GM12878 (cell line): Measurements from ENCODE around the gene S1PR4. TPM values are rescaled to one million over a fixed set of nuclear protein-coding genes. Genes with fewer than 3 reads are reported as not detected.

Experiments
- CREB1 ChIP-seq: IDR thresholded peaks from 2 replicates; pipeline ENCODE4 v1.6.1; 2012; ENCODE audit warnings: low read depth, mild to moderate bottlenecking, inconsistent platforms
- E4F1 ChIP-seq: fragments of 450-650 bp; IDR thresholded peaks from 2 replicates; pipeline ENCODE4 v1.6.1; 2018; ENCODE audit warnings: borderline replicate concordance, mild to moderate bottlenecking; ENCODE audit not compliant: partially characterized antibody
- ESRRA ChIP-seq: IDR thresholded peaks from 2 replicates; pipeline ENCODE4 v1.6.1; 2012; ENCODE audit warnings: mild to moderate bottlenecking, low read length, improper control_type of control experiment
- ETV6 ChIP-seq, 2 experiments: fragments of 450-650 bp in 1 of 2; IDR thresholded peaks in 1 of 2; conservative IDR thresholded peaks in 1 of 2; 2 replicates each; pipeline ENCODE4 v1.6.1; 2014; ENCODE audit warnings: antibody characterized with exemption in 1 of 2, borderline replicate concordance in 1 of 2, low read depth in 1 of 2, mild to moderate bottlenecking in 1 of 2, moderate library complexity in 1 of 2
- HDGF ChIP-seq: fragments of 450-650 bp; IDR thresholded peaks from 2 replicates; pipeline ENCODE4 v1.6.1; 2016; ENCODE audit warnings: antibody characterized with exemption
- IKZF2 ChIP-seq, 2 experiments: fragments of 450-650 bp; IDR thresholded peaks; 2 replicates each; pipeline ENCODE4 v1.6.1; 2017; ENCODE audit warnings: mild to moderate bottlenecking in 2 of 2, moderate library complexity in 2 of 2
- JUNB ChIP-seq: IDR thresholded peaks from 2 replicates; pipeline ENCODE4 v1.6.1; 2016; ENCODE audit warnings: antibody characterized with exemption, mild to moderate bottlenecking
- LARP7 ChIP-seq: fragments of 450-650 bp; IDR thresholded peaks from 2 replicates; pipeline ENCODE4 v1.6.1; 2017; ENCODE audit warnings: mild to moderate bottlenecking
- NBN ChIP-seq: fragments of 450-650 bp; IDR thresholded peaks from 2 replicates; pipeline ENCODE4 v1.6.1; 2016
- NFIC ChIP-seq: IDR thresholded peaks from 2 replicates; pipeline ENCODE4 v1.6.1; 2012; ENCODE audit warnings: low read depth, mild to moderate bottlenecking, inconsistent platforms, low read length, moderate library complexity
- POLR2AphosphoS2 ChIP-seq: IDR thresholded peaks from 2 replicates; pipeline ENCODE4 v1.6.1; 2011; ENCODE audit warnings: low read depth, mild to moderate bottlenecking, low read length, improper control_type of control experiment, moderate library complexity
- POLR2AphosphoS5 ChIP-seq: IDR thresholded peaks from 2 replicates; pipeline ENCODE4 v1.6.1; 2011; ENCODE audit warnings: mild to moderate bottlenecking, low read length, inconsistent platforms
- REST ChIP-seq: IDR thresholded peaks from 2 replicates; pipeline ENCODE4 v1.6.1; 2012; ENCODE audit warnings: mild to moderate bottlenecking, low read depth, low read length
- SREBF1 ChIP-seq: IDR thresholded peaks from 2 replicates; pipeline ENCODE4 v1.6.1; 2012; ENCODE audit warnings: mild to moderate bottlenecking, low read length
- SUPT20H ChIP-seq: IDR thresholded peaks from 2 replicates; pipeline ENCODE4 v1.6.1; 2011; ENCODE audit warnings: low read depth, mild to moderate bottlenecking, low read length, moderate library complexity, borderline replicate concordance; ENCODE audit not compliant: control insufficient read depth
- TAF1 ChIP-seq: IDR thresholded peaks from 2 replicates; pipeline ENCODE4 v1.6.1; 2011; ENCODE audit warnings: mild to moderate bottlenecking, low read depth, low read length, borderline replicate concordance
- TCF7 ChIP-seq: IDR thresholded peaks from 2 replicates; pipeline ENCODE4 v1.6.1; 2014; ENCODE audit warnings: antibody characterized with exemption, borderline replicate concordance
- ZNF384 ChIP-seq: IDR thresholded peaks from 2 replicates; pipeline ENCODE4 v1.6.1; 2012; ENCODE audit warnings: low read depth, mild to moderate bottlenecking, low read length, improper control_type of control experiment, borderline replicate concordance
- ZNF622 ChIP-seq: fragments of 450-650 bp; IDR thresholded peaks from 2 replicates; pipeline ENCODE4 v1.6.1; 2017; ENCODE audit warnings: mild to moderate bottlenecking, inconsistent platforms
- polyA plus RNA-seq, 11 experiments: library from polyadenylated mRNA; depleted of rRNA in 4 of 11; unstranded in 6 of 11; stranded (reverse) in 5 of 11; fragments of >200 nt; fragmentation: Nextera tagmentation in 4 of 11; fragmentation: Illumina TruSeq in 1 of 11; extraction: Ambion mirVana in 4 of 11; extraction: Trizol in 1 of 11; gene quantifications; 1 replicate in 1 of 11; 2 replicates in 10 of 11; pipeline versions ENCODE4 v1.2.1 to v1.2.3, GENCODE V29; 2011 to 2016; ENCODE audit warnings: inconsistent platforms in 2 of 11, missing spikeins in 2 of 11, low read depth in 1 of 11
- total RNA-seq, 4 experiments: library from RNA; depleted of rRNA in 3 of 4; stranded (reverse); fragments of >200 nt in 3 of 4; fragmentation: Illumina TruSeq in 1 of 4; extraction: Trizol in 1 of 4; gene quantifications; 2 replicates each; pipeline versions ENCODE4 v1.2.1 to v1.2.3, GENCODE V29; 2013 to 2021
- TF ChIP-seq, protein P1 (sequence below): IDR thresholded peaks from 2 replicates; pipeline ENCODE4 v1.6.1; 2011; ENCODE audit warnings: low read depth, mild to moderate bottlenecking, low read length, moderate library complexity, borderline replicate concordance; ENCODE audit errors: extremely low read depth

The S1PR4 gene
- total and polyA plus RNA-seq, 10 of the 15 experiments (the other 5 are each of a cell fraction or from before 2014, with no cell fraction given) = 0.19 to 57.7 (median 32.4) TPM; not detected in 1

- TF ChIP-seq ETV6 (conservative IDR thresholded peaks at IDR 0.05 in 1 of 2, IDR thresholded peaks at IDR 0.05 in 1 of 2; ENCODE audit: borderline replicate concordance in 1 of 2, low read depth in 1 of 2) = no peak
- no peak for TF ChIP-seq ZNF622
- TF ChIP-seq ESRRA = no peak
- 0 out of 2 replicates have a peak, but pooled peaks have one; percentile 11 for TF ChIP-seq NBN
- TF ChIP-seq NFIC = no peak
- no peak for TF ChIP-seq TAF1
- TF ChIP-seq E4F1 = no peak
- TF ChIP-seq JUNB = no peak
- no peak for TF ChIP-seq POLR2AphosphoS2
- TF ChIP-seq TCF7 = no peak
- peak; percentile 77 to 79 for TF ChIP-seq IKZF2 (IDR thresholded peaks at IDR 0.05)
- TF ChIP-seq, protein P1, sequence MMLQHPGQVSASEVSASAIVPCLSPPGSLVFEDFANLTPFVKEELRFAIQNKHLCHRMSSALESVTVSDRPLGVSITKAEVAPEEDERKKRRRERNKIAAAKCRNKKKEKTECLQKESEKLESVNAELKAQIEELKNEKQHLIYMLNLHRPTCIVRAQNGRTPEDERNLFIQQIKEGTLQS = no peak
- no peak for TF ChIP-seq ZNF384
- no peak for TF ChIP-seq LARP7
- no peak for TF ChIP-seq CREB1
- TF ChIP-seq SREBF1 = no peak
- TF ChIP-seq HDGF = 0 out of 2 replicates have a peak, but pooled peaks have one; percentile 47
- no peak for TF ChIP-seq REST
- TF ChIP-seq POLR2AphosphoS5 = no peak
- no peak for TF ChIP-seq SUPT20H
These were observed 32.5 kb upstream of the S1PR4 start (continued) for GRCh38 chr19:3145909-3146676.
